Ishikawa (cell line): ENCODE results near the gene ZNF24.

ENCODE experiments used
- CEBPB ChIP-seq: IDR thresholded peaks from 2 replicates; pipeline ENCODE4 v1.6.1; 2012
- CREB1 ChIP-seq: IDR thresholded peaks from 2 replicates; pipeline ENCODE4 v1.6.1; 2012; ENCODE audit warnings: low read depth
- EGR1 ChIP-seq: IDR thresholded peaks from 2 replicates; pipeline ENCODE4 v1.6.1; 2012
- EP300 ChIP-seq: IDR thresholded peaks from 2 replicates; pipeline ENCODE4 v1.6.1; 2012; ENCODE audit warnings: borderline replicate concordance
- FOXM1 ChIP-seq: IDR thresholded peaks from 2 replicates; pipeline ENCODE4 v1.6.1; 2012; ENCODE audit warnings: low read depth, borderline replicate concordance
- NFIC ChIP-seq: IDR thresholded peaks from 2 replicates; pipeline ENCODE4 v1.6.1; 2012
- RAD21 ChIP-seq: IDR thresholded peaks from 2 replicates; pipeline ENCODE4 v1.6.1; 2012; ENCODE audit warnings: low read depth
- TAF1 ChIP-seq: IDR thresholded peaks from 2 replicates; pipeline ENCODE4 v1.6.1; 2012; ENCODE audit warnings: low read depth, mild to moderate bottlenecking
- TCF12 ChIP-seq: IDR thresholded peaks from 2 replicates; pipeline ENCODE4 v1.6.1; 2012; ENCODE audit warnings: low read depth
- TEAD4 ChIP-seq: IDR thresholded peaks from 2 replicates; pipeline ENCODE4 v1.6.1; 2012
- YY1 ChIP-seq: IDR thresholded peaks from 2 replicates; pipeline ENCODE4 v1.6.1; 2012; ENCODE audit warnings: low read depth
- ZBTB7A ChIP-seq: IDR thresholded peaks from 2 replicates; pipeline ENCODE4 v1.6.1; 2012; ENCODE audit warnings: low read depth
- TF ChIP-seq, protein P1 (sequence below): IDR thresholded peaks from 2 replicates; pipeline ENCODE4 v1.6.1; 2012; ENCODE audit warnings: low read depth, mild to moderate bottlenecking
- TF ChIP-seq, protein P2 (sequence below): IDR thresholded peaks from 2 replicates; pipeline ENCODE4 v1.6.1; 2012
- TF ChIP-seq, protein P3 (sequence below): IDR thresholded peaks from 2 replicates; pipeline ENCODE4 v1.6.1; 2012

ZNF24 gene

DNA sequence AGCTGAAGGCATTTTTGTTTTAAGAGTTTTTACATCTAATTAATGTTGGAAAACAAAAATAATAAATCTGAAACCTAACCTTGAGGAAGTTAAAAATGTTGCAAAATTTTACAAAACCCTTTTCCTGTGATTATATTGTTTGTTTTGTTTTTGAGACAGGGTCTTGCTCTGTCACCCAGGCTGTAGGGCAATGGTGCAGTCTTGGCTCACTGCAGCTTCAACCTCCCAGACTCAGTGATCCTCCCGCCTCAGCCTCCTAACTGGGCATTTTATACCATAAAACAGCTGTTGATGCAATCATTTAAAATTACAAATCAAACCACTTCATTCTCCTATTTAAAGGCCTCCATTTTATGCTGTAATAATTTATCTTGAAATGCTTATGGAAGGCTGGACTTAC is 1.7 kb upstream of the ZNF24 start:
- TF ChIP-seq, protein P1, sequence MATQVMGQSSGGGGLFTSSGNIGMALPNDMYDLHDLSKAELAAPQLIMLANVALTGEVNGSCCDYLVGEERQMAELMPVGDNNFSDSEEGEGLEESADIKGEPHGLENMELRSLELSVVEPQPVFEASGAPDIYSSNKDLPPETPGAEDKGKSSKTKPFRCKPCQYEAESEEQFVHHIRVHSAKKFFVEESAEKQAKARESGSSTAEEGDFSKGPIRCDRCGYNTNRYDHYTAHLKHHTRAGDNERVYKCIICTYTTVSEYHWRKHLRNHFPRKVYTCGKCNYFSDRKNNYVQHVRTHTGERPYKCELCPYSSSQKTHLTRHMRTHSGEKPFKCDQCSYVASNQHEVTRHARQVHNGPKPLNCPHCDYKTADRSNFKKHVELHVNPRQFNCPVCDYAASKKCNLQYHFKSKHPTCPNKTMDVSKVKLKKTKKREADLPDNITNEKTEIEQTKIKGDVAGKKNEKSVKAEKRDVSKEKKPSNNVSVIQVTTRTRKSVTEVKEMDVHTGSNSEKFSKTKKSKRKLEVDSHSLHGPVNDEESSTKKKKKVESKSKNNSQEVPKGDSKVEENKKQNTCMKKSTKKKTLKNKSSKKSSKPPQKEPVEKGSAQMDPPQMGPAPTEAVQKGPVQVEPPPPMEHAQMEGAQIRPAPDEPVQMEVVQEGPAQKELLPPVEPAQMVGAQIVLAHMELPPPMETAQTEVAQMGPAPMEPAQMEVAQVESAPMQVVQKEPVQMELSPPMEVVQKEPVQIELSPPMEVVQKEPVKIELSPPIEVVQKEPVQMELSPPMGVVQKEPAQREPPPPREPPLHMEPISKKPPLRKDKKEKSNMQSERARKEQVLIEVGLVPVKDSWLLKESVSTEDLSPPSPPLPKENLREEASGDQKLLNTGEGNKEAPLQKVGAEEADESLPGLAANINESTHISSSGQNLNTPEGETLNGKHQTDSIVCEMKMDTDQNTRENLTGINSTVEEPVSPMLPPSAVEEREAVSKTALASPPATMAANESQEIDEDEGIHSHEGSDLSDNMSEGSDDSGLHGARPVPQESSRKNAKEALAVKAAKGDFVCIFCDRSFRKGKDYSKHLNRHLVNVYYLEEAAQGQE = no peak
- no peak for TF ChIP-seq TAF1
- TF ChIP-seq RAD21 = no peak
- TF ChIP-seq NFIC = no peak
- TF ChIP-seq, protein P2, sequence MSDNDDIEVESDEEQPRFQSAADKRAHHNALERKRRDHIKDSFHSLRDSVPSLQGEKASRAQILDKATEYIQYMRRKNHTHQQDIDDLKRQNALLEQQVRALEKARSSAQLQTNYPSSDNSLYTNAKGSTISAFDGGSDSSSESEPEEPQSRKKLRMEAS = no peak
- TF ChIP-seq EP300 = no peak
- TF ChIP-seq CREB1 = no peak
- TF ChIP-seq TCF12 = no peak
- no peak for TF ChIP-seq YY1
- no peak for TF ChIP-seq TEAD4
- TF ChIP-seq EGR1 = no peak
- TF ChIP-seq CEBPB = no peak
- no peak for TF ChIP-seq ZBTB7A

DNA sequence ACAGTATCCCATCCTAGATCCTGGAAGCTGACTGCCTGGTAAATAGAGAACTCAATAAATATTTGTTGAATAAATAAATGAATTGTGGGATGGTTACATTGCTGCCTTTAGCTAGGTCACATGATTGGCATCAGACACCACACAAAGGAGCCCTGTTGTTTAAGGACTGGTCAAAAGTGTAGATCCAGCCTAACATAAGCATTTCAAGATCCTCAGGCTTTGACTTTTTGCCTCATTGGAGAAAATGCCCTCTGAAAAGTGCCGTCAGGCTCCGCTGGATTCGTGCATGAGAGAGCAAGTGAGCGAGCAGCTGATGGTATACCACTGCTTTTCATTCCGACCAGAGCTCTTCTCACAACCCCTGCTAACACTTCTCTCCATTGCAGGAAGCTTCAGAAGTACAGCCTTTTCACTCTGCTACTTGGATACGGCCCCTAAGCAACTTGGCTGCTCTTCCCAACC is 1.3 kb upstream of the ZNF24 start:
- TF ChIP-seq TAF1 = no peak
- TF ChIP-seq, protein P3, sequence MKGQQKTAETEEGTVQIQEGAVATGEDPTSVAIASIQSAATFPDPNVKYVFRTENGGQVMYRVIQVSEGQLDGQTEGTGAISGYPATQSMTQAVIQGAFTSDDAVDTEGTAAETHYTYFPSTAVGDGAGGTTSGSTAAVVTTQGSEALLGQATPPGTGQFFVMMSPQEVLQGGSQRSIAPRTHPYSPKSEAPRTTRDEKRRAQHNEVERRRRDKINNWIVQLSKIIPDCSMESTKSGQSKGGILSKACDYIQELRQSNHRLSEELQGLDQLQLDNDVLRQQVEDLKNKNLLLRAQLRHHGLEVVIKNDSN = 0 out of 2 replicates have a peak, but pooled peaks have one; percentile 9
- TF ChIP-seq TEAD4 = no peak

DNA sequence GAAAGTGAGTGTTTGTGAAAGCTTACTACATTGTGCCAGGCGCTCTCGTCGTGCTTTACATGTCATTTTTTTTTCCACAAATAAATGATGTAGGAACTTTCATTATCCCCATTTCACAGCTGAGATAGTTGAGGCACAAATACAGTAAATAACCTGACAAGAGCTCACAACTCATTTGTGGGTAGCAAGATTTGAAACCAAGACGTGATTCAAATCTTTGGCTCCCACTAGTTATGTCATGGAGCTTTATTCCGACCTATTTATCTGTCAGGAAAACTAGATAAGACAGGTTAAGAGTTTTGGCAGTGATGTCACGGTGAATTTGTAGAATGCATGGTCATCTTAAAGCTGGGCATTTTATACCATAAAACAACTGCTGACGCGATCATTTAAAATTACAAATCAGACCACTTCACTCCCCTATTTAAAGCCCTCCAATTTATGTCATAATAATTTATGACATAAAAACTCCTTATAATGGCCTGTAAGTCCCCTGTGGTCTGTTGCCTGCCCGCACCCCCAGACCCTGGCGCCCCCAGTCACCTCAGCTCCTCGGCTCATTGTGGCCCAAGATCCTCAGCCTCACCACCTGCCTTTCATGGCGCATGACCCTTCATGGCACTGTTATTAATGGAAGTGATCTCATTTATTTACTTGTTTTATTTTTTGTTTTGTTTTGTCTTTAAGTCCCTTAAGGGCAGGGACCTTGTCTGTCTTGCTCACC is 678 bp upstream of the ZNF24 start:
- TF ChIP-seq YY1 = no peak
- no peak for TF ChIP-seq TCF12
- TF ChIP-seq, protein P1 = no peak
- 0 out of 2 replicates have a peak, but pooled peaks have one; percentile 1 for TF ChIP-seq CEBPB
- no peak for TF ChIP-seq RAD21
- no peak for TF ChIP-seq EP300
- no peak for TF ChIP-seq TAF1
- TF ChIP-seq NFIC = no peak

DNA sequence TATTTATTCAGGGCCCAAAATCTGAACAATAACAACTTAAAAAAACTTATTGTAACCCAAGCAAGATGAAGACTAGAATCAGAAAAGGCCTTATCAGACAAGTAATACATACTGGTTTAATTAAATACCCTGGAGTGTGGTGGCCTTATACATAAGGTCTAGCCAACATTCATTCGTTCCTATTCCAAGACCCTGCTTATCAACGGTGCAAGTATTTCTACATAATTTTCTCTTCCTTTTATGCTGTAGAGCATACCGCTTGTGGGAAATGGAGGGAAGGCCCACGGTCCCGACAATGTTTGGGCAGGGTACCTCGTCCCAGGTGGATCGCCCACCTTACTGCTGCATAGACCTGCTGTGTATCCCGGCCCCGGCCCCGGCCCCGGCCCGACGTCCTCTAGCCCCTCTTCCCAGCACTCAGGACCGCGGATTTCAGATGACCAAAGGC is 708 bp downstream of the ZNF24 start:
- TF ChIP-seq NFIC = no peak
- TF ChIP-seq EGR1 = no peak
- no peak for TF ChIP-seq TEAD4
- TF ChIP-seq CEBPB = no peak
- TF ChIP-seq TAF1 = no peak
- no peak for TF ChIP-seq ZBTB7A
- no peak for TF ChIP-seq TCF12
- TF ChIP-seq RAD21 = no peak
- TF ChIP-seq, protein P3 = no peak
- TF ChIP-seq, protein P2 = no peak
- TF ChIP-seq EP300 = no peak
- TF ChIP-seq, protein P1 = no peak
- no peak for TF ChIP-seq CREB1

DNA sequence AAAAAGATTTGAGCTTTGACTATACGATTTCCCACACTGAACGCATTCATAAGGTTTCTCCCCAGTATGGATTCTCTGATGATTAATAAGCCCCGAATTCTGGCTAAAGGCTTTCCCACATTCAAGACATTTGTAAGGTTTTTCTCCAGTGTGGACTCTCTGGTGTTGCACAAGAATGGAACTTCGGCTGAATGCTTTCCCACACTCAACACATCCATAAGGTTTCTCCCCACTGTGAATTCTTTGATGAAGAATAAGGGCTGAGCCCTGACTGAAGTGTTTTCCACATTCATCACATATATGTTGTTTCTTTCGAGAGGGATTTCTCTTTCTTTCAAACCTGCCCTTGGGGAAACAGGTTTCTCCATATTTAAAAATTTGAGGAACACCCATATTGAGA is 6.9 kb downstream of the ZNF24 start:
- no peak for TF ChIP-seq NFIC
- TF ChIP-seq TCF12 = no peak
- no peak for TF ChIP-seq FOXM1
- no peak for TF ChIP-seq EP300
- TF ChIP-seq TAF1 = no peak
- TF ChIP-seq, protein P3 = no peak
- no peak for TF ChIP-seq TEAD4
- no peak for TF ChIP-seq RAD21
- TF ChIP-seq ZBTB7A = no peak
- no peak for TF ChIP-seq EGR1
- TF ChIP-seq CREB1 = no peak
- no peak for TF ChIP-seq CEBPB
- TF ChIP-seq, protein P1 = no peak
- TF ChIP-seq YY1 = no peak
- TF ChIP-seq, protein P2 = no peak
